GM18511 (cell line): Measurements from ENCODE around the gene SPAG17.
A peak's percentile ranks its signal among the peaks of the same experiment; 100 is the strongest.
"Not testable (repeated sequence)": the region's sequence is repeated elsewhere in the genome, so short reads cannot be mapped to it uniquely, and the experiment has no call there.

ENCODE experiments used
- ATAC-seq: cut with Tn5 transposase; IDR thresholded peaks from one replicate; pipeline ENCODE4 v1.9.1; 2021; ENCODE audit warnings: mild to moderate bottlenecking, moderate library complexity; ENCODE audit not compliant: unreplicated experiment

Gene SPAG17

GRCh38 chr1:117985973-117986372 is 199.1 kb downstream of the SPAG17 start:
- peak; percentile 83 for ATAC-seq

DNA sequence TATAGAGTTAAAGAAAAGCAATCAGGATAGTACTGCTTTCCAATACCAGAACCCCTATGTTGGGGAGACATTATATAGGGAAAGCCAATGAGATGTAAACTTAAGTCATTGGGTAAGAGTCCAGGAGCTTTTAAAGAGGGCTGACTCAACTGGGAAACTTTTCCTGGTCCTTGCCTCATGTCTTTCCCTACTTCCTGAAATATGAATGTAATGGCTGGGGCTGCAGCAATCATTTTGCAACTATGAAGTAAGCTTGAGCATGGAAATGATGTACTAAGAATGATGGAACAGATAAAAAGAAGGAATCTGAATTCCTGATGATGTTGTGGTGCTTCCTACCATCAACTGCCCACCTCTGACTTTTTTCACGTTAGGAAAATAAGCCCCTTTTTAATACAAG is 199.8 kb downstream of the SPAG17 start:
- no peak for ATAC-seq

DNA sequence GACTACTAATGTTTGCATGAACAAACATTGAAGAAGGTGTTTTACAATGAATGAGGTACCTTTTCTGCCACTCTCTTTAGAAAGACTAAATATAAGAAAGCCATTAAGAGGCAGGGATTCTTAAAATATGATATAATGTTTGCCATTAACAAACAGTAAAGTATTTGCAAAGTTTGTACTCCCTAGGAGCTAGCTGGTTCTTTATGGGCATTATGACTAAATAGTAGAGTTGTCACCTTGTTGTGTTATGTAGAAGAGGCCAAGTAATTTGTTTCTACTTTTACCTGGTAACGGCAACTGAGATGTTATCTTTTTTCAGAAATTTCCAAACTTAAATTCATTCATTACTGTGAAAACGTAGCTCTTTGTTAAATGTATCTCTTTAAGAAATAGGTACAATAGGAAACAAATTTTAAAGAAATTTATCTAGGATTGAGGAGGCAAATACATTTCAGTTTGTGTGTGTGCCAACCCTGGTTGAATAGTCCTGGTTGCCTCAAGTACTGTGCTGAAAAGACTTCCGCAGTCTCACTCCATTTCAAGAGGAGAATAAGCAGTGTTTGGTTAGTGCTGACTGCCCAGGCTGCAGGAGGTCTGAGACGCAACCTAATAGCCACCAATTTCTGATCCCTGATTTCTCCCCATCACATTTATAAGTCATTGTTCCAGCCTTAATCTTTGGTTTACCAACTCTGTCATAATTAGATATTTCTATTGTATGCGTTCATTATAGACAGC is 203.4 kb downstream of the SPAG17 start:
- ATAC-seq, result no peak

DNA sequence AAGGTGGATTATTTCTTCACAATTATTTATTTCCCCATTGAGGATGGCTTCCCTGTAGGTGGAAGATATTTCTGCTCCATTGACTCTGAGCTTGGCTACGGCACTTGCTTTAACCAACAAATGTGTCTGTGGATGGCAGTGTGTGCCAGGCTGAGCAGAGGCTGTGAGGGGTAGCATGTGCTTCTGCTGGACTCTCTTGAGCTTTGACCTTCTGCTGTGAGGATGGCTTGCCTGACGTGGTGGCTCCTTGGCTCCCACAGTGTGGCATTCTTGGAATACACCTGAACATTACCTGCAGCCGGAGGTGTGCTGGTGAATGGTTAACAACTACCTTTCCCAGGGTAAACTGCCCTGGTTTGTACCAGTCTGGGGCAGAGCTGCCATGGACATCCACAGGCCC is 208.6 kb downstream of the SPAG17 start:
- no peak for ATAC-seq

DNA sequence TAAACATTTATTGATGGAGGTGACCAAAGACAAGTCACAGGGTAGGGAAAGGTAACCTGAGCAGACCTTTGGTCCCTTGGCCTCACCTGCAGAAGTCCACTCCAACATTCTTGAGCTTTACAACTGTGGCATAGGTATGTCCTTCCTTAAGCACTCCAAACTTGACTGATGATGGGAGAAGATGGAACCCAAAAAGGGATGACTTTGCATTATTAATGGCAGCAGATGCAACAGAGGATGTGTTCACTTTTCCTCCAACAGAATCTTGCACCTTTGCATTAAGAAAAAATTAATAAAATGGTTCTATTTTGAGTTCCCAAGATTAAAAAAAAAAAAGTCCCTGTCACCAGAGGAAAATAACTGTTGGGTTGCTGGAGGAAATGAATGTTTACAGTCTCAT is 213.3 kb downstream of the SPAG17 start:
- no peak for ATAC-seq

DNA sequence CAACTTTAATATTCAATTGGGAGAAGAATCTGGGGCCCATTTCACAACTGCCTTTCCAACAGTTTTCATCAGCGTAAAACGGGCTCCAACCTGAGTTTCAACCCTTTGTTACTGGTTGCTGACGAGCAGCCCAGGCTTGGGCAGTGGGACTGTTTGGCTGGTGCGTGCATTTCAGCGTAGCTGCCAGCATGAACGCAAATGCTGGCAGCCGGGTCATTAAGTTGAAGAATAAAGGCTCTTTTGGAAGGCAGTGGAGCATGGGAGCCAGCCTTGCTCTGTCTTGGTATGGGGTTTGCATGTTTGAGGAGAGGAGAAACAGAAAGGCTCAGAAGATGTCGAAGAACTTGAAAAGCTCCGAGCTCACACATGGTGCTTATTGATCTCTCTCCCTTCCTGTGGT is 214.8 kb downstream of the SPAG17 start:
- ATAC-seq, result no peak

DNA sequence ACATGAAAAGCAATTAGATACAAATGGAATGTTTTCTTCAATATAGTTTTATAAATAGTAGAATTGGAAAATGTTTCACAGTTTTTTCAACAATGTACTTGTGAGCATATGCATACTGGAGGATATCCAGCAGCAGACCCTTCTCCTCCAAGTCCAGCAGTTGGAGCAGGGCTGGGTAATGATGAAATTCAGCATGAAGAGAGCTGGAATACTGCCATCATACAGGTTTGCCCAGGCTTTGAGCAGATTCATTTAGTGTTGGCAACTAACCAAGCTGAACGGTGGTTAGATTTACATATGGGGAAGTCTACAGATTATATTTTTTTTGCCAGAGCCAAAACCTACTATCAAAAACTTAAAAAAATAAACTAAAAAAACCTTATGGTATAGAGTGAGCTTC is 217.1 kb downstream of the SPAG17 start:
- ATAC-seq, result no peak

- ATAC-seq, result no peak
Observed at GRCh38 chr1:117967477-117967876, 217.6 kb downstream of the SPAG17 start.

- no peak for ATAC-seq
Observed at GRCh38 chr1:117964290-117965038, 220.6 kb downstream of the SPAG17 start.

DNA sequence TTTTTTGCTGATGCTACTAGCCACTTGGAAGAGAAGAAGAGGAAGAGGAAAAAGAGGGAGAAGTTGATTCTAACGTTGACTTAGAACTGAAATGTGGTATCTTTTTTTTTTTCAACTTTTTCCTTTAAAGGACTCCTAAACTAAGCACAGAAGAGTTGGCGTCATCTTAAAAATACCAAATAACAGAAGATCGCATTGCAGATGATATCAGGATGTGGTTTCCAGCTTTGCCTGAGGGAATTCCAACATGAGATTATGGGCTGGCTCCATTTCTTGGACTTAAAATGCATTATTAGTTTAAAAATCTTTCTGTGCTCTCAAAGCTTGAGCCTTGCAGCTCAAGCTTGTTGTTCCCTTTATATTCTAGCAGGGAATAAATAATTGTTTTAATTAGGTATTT is 225.7 kb downstream of the SPAG17 start:
- no peak for ATAC-seq

- no peak for ATAC-seq
Observed at GRCh38 chr1:117952386-117952785, 232.6 kb downstream of the SPAG17 start.

DNA sequence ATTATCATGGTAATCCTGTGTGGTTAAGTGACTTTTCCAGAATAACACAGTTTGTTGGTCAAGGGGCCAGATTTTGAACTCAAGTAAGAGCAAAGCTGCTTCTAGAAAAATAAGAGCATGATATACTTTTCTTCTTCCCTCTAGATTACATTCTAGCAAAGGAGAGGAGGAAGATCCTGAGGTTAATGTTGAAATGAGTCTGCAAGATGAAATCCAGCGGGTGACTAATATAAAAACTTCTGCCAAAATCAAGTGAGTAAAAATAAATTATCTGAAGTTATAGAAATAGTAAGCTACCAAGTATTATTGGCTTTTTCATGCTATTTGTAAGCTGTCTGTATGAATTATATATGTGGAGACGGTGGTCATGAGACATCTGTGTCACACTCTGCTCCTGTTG is 242.7 kb downstream of the SPAG17 start:
- ATAC-seq, result no peak

GRCh38 chr1:117933769-117934168 is 251.3 kb downstream of the SPAG17 start:
- ATAC-seq, result no peak

- ATAC-seq, result no peak
Observed at GRCh38 chr1:117932576-117932975, 252.5 kb downstream of the SPAG17 start.

- no peak for ATAC-seq
Observed at GRCh38 chr1:117930484-117930883, 254.5 kb downstream of the SPAG17 start.

DNA sequence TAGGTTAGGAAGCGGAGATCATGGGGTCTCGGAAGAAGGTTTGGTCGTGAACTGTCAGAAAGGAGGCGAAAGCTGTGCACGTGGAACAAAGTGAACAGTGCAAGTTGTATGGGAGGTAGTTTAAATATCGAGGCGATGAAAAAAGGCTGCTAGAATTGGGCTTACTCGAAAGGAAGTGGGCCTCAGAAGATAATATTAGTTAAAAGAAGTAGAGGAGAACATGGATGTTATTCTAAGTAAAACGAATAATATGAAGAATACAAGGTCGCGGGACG is 254.9 kb downstream of the SPAG17 start:
- ATAC-seq, result peak; percentile 3

DNA sequence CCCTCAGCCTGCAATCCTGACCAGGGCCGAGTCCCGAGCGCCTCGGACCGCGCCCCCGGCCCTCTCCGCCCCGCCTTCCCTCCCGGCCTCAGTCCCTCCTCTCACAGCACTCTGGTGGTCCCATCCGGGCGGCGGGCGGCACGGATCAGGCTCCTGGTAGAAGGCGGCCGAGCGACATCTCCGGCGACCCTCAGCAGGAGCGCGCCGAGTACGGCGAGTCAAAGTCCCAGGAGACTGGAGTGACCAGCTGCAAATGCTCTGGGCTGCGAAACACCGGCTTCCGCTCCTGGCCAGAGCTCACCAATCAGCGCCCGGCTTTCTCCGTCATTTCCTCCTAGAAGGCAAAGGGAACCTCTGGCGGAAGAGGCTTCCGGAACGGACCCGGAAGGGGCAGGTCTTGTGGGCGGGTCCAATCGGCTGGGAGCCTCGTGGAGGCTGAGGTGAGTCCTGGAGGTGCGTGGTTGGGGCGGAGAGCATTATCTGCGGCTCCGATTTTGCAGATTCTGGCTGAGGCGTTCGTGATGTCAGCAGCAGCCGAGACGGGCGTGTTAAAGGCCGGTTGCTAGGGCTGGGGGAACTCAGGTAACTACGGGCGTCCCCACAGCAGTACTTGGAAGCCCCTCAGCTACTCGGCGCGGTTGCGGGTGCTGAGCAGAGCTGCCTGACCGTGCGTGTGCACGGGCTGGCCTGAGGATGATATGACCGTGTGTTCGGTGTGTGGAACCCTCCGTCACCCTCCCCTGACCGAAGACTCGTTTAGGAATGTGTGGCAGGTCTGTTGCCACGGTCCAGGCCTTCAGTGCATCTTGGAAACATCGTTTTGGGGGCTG is 255.5 kb downstream of the SPAG17 start, which contains the start of the genes GDAP2 and WDR3:
GDAP2 (minus strand) TSS at position 279 of the 830 bp plus-strand sequence. CDS start 9,264 bp downstream, outside the sequence.
WDR3 (plus strand) TSS at position 397 of the 830 bp plus-strand sequence. CDS start 3,581 bp downstream, outside the sequence.
- peak; percentile 91 for ATAC-seq

GRCh38 chr1:117928881-117929342 is 256.1 kb downstream of the SPAG17 start:
- peak; percentile 50 for ATAC-seq

GRCh38 chr1:117925981-117926380 is 259.0 kb downstream of the SPAG17 start:
- no peak for ATAC-seq

GRCh38 chr1:117922717-117923116 is 262.3 kb downstream of the SPAG17 start:
- not testable (repeated sequence) for ATAC-seq

DNA sequence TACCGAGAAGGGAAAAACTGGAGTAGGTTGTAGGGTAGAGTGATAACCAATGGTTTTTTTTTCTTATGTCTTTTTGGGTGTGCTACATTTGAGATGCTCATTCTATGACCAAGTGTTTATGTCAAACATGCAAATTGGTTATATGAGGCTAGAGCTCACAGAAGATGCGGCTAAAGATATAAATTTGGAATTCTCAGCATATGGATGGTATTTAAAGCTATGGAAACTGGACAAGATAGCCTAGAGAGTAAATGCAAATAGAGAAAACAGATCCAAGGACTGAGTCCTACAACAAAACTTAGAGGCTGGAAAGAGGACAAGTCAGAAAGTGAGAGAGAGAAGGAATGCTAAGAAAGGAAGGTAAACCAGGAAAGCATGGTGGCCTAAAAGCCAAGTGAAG is 263.0 kb downstream of the SPAG17 start:
- ATAC-seq, result no peak
